Fibroblast of skin of right biceps (primary cell): ENCODE data around the gene SLC37A2.
"Not testable (repeated sequence)": the region's sequence is repeated elsewhere in the genome, so short reads cannot be mapped to it uniquely, and the experiment has no call there.

ENCODE experiments used
- DNase-seq: peaks from one replicate; pipeline ENCODE4 v3.0.0-alpha.2; 2013

SLC37A2 gene

GRCh38 chr11:125085301-125086081, 22.4 kb downstream of the SLC37A2 start:
- no peak for DNase-seq

DNA sequence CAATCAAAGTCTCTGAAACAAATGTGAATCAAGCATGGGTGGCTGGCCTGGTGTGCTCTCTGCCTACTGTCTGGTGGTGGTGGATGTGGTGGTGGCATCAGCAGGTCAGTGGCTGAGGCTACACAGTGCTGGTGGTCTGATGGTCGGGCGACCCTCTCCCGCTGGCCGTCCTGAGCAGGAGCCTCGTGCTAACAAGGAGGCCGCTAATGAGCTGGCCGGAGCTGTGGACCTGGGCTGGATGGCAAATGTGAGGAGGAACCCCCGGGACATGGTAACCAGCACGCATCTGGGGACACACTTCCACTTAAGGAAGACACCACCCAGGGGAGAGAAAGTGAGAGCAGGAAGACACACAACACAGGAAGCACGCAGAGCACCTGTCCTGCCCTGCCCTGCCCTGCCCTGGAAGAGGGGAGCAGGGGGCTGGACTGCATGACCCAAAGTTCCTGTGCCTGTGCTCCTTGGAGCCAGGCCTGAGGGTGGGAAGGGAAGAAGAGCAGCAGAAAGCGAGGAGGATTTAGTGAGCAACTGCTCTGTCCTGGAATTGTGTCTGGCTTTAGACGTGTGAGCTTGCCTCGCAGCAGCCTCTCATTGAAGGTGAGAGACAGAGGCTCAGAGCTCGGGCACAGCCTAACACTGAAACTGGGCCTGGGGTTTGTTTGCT, 23.7 kb downstream of the SLC37A2 start:
- DNase-seq = no peak

- DNase-seq = no peak
Measured at GRCh38 chr11:125088123-125088522, 25.0 kb downstream of the SLC37A2 start.

DNA sequence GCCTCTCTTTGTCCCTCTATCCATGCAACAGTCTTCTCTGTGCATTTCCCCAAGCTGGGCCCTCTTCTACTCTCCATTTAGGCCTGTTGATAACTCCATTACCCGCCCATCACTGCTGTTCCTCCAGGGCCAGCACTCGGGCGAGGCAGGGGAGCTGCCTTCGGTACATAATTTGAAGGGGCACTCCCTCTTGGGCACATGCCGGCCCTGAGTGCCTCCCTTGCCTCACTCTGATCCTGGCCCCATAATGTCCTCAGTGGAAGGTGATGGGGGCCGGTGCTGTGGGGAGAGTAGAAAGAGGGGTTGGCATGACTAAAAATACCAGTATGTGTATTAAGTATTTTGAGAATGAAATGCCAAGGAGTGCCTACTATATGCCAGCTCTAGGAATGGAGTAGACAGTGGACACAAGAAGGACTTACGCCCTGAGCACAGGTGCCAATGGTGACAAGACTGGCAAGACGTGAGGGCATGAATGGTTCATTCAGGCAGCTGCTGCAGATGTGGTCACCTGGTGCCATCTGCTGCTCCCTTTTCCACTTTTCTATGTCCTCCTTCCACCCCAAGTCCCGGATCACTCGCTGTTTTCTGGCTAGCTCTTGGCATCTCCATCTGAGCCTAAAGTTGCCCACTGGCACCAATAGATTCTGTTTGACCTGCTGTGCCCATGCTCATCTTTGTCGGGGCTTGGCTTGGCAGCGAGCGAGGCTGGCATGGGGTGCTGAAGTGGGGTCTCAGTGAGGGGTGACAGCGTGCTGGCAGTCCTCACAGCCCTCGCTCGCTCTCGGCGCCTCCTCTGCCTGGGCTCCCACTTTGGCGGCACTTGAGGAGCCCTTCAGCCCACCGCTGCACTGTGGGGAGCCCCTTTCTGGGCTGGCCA, 25.7 kb downstream of the SLC37A2 start:
- DNase-seq = no peak

- DNase-seq = not testable (repeated sequence)
Measured at GRCh38 chr11:125089481-125089880, 26.4 kb downstream of the SLC37A2 start.

GRCh38 chr11:125090151-125090550, 27.0 kb downstream of the SLC37A2 start:
- not testable (repeated sequence) for DNase-seq

GRCh38 chr11:125090816-125091215, 27.7 kb downstream of the SLC37A2 start:
- no peak for DNase-seq

- peak; percentile 69 for DNase-seq
Measured at GRCh38 chr11:125091247-125091876, 28.3 kb downstream of the SLC37A2 start.

- DNase-seq = no peak
Measured at GRCh38 chr11:125091877-125092664, 29.0 kb downstream of the SLC37A2 start.

DNA sequence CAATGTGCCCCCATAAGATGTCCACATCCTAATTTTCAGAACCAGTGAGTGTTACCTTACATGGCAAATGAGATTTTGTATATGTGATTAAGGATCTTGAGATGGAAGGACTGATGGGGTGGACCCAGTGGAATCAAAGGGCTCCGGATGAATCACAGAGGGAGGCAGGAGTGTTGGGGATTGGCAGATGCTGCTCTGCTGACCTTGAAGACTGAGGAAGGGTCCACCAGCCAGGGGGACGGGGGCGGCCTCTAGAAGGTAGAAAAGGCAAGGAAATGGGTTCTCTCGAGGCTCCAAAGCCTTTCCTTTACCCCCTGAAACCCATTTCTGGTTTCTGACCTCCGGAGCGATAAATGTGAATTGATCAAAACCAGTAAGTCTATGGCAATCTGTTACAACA, 29.6 kb downstream of the SLC37A2 start:
- DNase-seq = no peak

DNA sequence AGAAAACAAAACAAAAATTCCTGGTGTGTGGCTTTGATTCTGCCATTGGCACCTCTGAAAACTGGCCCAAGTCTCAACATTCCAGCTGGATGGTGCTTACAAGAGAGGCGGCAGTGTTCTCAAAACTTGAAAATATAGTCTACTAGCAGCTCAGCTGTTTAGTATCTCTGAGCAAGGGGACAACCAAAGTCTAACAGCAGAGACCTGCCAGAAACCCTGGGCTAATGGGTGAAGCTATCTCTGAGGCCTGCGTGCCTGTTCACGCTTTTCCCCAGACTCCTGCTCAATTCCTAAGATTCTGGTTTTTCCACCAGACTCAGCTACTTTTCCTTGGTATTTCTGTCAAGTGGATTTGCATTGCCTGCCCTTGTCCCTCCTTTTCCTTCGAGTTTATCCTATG, 30.4 kb downstream of the SLC37A2 start:
- DNase-seq = no peak

DNA sequence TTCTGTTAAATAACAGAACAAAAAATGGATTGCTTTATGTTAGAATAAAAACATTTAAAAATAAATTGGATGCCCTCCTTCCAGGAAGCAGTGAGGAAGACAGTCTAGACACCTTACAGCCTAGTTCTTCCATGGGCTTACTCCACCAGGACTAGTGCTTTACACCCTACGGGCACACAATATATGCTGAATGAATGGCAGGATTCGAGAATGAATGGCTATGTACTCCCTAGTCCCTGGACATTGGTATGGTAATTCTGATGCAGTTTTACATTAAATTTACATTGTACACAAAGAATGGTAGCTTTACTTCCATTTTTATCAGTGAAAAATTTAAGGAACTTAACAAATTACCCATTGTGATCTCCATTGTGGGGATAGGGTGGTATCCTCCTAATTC, 31.6 kb downstream of the SLC37A2 start:
- no peak for DNase-seq

- DNase-seq = no peak
Measured at GRCh38 chr11:125100136-125100535, 37.0 kb downstream of the SLC37A2 start.

GRCh38 chr11:125101596-125101995, 38.5 kb downstream of the SLC37A2 start:
- DNase-seq = no peak

DNA sequence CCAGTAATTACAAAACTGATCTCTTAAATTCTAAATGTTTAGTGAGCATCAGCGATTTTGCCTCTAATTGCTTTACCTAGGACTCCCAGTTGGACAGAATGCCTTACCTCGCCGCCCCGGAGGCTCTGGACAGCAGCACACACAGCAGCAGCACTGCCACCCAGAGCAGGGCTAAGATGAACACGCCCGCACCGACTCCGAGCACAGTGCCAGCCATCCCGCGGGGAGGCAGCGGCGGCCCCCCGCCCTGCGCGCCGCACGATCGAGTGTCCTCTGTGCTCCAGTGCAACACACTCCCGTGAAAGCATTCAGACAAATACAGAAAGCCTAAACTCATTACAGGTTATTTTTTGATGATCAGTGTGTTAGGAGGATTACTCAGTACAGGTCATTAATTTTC, 38.9 kb downstream of the SLC37A2 start:
- no peak for DNase-seq

DNA sequence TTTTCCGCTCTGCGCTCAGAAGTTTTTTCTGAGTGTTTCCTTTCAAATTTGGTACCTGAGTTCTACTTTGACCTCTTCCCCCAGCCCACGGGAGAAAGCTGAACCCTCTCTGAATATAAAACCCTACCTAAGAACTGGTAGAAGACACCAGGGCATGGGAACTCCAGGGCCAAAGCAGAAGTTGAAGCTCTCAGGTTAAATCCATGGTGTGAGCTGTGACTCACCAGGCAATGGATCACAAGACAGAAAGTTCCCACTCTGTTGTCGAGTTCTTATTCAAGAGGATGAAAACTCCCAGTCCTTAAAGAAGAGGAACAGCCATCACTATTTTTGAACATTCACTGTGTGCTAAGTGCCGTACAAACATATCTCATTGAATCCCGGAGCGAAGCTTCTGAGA, 39.4 kb downstream of the SLC37A2 start:
- DNase-seq = no peak

- no peak for DNase-seq
Measured at GRCh38 chr11:125105926-125106325, 42.8 kb downstream of the SLC37A2 start.

GRCh38 chr11:125108469-125108868, 45.4 kb downstream of the SLC37A2 start:
- DNase-seq = peak; percentile 10

- DNase-seq = peak; percentile 26
Measured at GRCh38 chr11:125110506-125110905, 47.4 kb downstream of the SLC37A2 start.

DNA sequence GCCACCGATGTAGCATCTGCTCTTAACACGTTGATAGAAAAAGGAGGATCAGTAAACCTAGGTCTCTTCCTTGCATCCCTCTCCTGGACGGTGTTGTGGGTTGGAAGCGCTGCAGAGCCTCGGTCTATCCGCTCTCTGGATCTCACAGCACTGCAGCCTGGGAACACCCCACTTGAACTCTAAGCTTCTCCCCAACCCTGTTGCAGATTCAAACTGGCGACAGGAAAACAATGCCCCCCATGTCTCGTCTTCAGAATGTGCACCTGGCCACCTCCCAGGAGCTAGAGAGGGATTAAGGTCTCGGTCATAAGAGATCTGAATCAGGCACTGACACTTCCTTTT, 47.9 kb downstream of the SLC37A2 start:
- peak; percentile 7 for DNase-seq

DNA sequence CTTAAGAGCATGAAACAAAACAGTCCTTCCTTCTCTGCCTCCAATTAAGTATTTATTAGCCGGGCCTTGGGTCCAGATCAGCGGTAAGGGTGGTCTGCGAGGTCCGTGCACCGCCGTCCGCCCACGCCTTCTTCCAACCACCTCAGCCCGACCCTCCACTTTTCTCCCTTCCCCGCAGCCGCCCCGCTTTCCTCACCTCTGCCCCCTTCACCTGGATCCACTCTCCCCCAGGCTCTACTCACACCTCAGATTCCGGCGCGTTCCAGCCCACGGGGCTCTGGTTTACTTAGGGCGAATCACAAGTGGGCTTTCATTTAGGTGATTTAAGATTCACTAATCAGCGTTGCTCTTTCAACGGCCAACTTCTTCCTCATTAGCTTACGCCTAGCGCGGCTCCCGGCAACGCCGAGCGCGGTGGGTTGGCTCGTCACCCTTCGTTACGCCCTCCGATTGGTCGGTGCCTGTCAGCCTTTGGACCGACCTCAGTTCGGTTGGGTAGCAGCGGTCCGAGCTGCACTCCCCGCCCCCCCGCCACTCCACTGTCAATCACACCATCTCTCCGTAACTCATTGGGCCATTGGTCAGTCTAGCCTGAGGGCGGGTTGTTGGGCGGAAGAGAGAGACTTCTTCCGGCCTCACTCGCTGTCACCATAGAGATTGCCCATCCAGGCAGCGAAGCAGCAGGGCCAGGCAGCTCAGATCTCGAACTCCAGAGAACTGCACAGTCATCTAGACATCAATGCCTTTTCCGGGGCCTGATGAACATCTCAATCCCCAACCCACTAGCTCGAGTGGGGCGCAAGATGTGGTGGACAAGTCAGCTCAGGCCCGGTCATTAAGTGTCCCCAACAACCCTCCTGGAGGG, 48.5 kb downstream of the SLC37A2 start, which contains the start of gene TMEM218:
Gene TMEM218, minus strand, starts transcription at position 284 of the 865 bp plus-strand sequence. CDS start 9,385 bp downstream, outside the sequence.
- peak; percentile 99 for DNase-seq
